Activated T-cell treated with anti-CD3 and anti-CD28 coated beads, Interleukin-2, amount 50 U/mL, for 48 hours (primary cell): ENCODE data around the gene EPHA1.

Source experiments
- DNase-seq, 2 experiments: peaks; one replicate each; pipeline ENCODE4 v3.0.0-alpha.2; 2020

EPHA1 gene

GRCh38 chr7:143408686-143409561, at the start of gene EPHA1:
Gene EPHA1 (minus strand): TSS chr7:143408856. CDS start chr7:143408805, 51 bp downstream.
- DNase-seq: peak; percentile 56 to 58

GRCh38 chr7:143458263-143458662, 49.6 kb upstream of the EPHA1 start:
- DNase-seq: no peak

- DNase-seq: no peak
These were observed 48.5 kb upstream of the EPHA1 start for GRCh38 chr7:143456992-143457793.

- no peak for DNase-seq
These were observed 47.3 kb upstream of the EPHA1 start for GRCh38 chr7:143455942-143456341.

- no peak for DNase-seq
These were observed 46.8 kb upstream of the EPHA1 start for GRCh38 chr7:143455491-143455890.

- DNase-seq: no peak
These were observed 45.5 kb upstream of the EPHA1 start for GRCh38 chr7:143454091-143454680.

- DNase-seq: no peak
These were observed 43.8 kb upstream of the EPHA1 start for GRCh38 chr7:143452495-143452894.

GRCh38 chr7:143451746-143452145, 43.1 kb upstream of the EPHA1 start:
- no peak for DNase-seq

- no peak for DNase-seq
These were observed 42.5 kb upstream of the EPHA1 start for GRCh38 chr7:143451122-143451521.

- DNase-seq: no peak
These were observed 41.1 kb upstream of the EPHA1 start for GRCh38 chr7:143449793-143450192.

- DNase-seq: no peak
These were observed 39.8 kb upstream of the EPHA1 start for GRCh38 chr7:143448429-143448828.

GRCh38 chr7:143447466-143447865, 38.8 kb upstream of the EPHA1 start:
- no peak for DNase-seq

GRCh38 chr7:143444785-143445184, 36.1 kb upstream of the EPHA1 start:
- DNase-seq: no peak

GRCh38 chr7:143444063-143444782, 35.6 kb upstream of the EPHA1 start:
- DNase-seq: no peak

- DNase-seq: no peak
These were observed 34.5 kb upstream of the EPHA1 start, which contains the start of gene TAS2R60 for GRCh38 chr7:143443153-143443552. Gene TAS2R60 (plus strand): TSS chr7:143443453. CDS start chr7:143443453, 0 bp downstream.

- DNase-seq: no peak
These were observed 31.2 kb upstream of the EPHA1 start for GRCh38 chr7:143439866-143440265.

- DNase-seq: no peak
These were observed 28.9 kb upstream of the EPHA1 start for GRCh38 chr7:143437578-143437977.

- DNase-seq: no peak
These were observed 27.8 kb upstream of the EPHA1 start for GRCh38 chr7:143436325-143436946.

GRCh38 chr7:143435266-143435665, 26.6 kb upstream of the EPHA1 start:
- no peak for DNase-seq

- no peak for DNase-seq
These were observed 26.0 kb upstream of the EPHA1 start for GRCh38 chr7:143434660-143435059.

- DNase-seq: no peak
These were observed 25.1 kb upstream of the EPHA1 start for GRCh38 chr7:143433759-143434158.

- DNase-seq: no peak
These were observed 22.5 kb upstream of the EPHA1 start for GRCh38 chr7:143431109-143431508.
